ENCODE data around the gene RBP5. TPM values are rescaled to one million over a fixed set of nuclear protein-coding genes. Genes with fewer than 3 reads are reported as not detected.
A peak's percentile ranks its signal among the peaks of the same experiment; 100 is the strongest.

The RBP5 gene
- total RNA-seq, 1 experiment from 2014 or later: 2.7 TPM

- no peak for DNase-seq
- Histone ChIP-seq H3K79me1 (ENCODE audit: insufficient read depth, low read depth, low read length, poor library complexity, severe bottlenecking) (no peaks in the 10 kb centered on the region), H4K5ac (ENCODE audit: insufficient read length, low read depth, low read length) (no peak overlapping the region), H3K9ac (ENCODE audit: extremely low read depth, insufficient read length, low read length) (no peak overlapping the region), H2AFZ (ENCODE audit: low read length) (no peak overlapping the region), H3K27me3 (ENCODE audit: insufficient read depth, low read length) (no peaks in the 10 kb centered on the region), H4K91ac (ENCODE audit: insufficient read length, low read depth, low read length) (no peak overlapping the region), H3K4me1 (ENCODE audit: insufficient read depth, low read length) (no peaks in the 10 kb centered on the region), H3K4me2 (ENCODE audit: insufficient read depth, insufficient read length, low read length) (no peak overlapping the region), H3K18ac (ENCODE audit: insufficient read length, low read depth, low read length) (no peak overlapping the region), H3K79me2 (ENCODE audit: insufficient read depth, low read length) (no peaks in the 10 kb centered on the region), H3K56ac (ENCODE audit: insufficient read length, low read depth, low read length) (no peak overlapping the region), H2BK5ac (ENCODE audit: insufficient read length, low read length) (no peak overlapping the region), H3K27ac (ENCODE audit: insufficient read length, low read depth, low read length) (no peak overlapping the region), H3K14ac (ENCODE audit: insufficient read depth, low read length) (no peak overlapping the region; the same call in 1 of the 2 replicates), H2BK120ac (ENCODE audit: low read depth, low read length, poor library complexity, severe bottlenecking) (no peak overlapping the region), H3K23ac (ENCODE audit: insufficient read length, low read depth, low read length) (no peak overlapping the region), H4K20me1 (ENCODE audit: control insufficient read depth, insufficient read depth, insufficient read length) (no peaks in the 10 kb centered on the region), H3K9me3 (ENCODE audit: control insufficient read depth, low read depth, low read length) (no peaks in the 10 kb centered on the region), H3K4ac (ENCODE audit: low read depth, low read length) (no peak overlapping the region), H2BK15ac (ENCODE audit: low read depth, low read length) (no peak overlapping the region), H4K8ac (replicated peaks; ENCODE audit: insufficient read length, low read depth, low read length) (no peak overlapping the region), H2AK5ac (ENCODE audit: insufficient read length, low read length) (no peak overlapping the region), H3T11ph (ENCODE audit: low read length) (no peak overlapping the region), H2BK20ac (ENCODE audit: low read depth, low read length, poor library complexity, severe bottlenecking) (no peak overlapping the region), H3K23me2 (ENCODE audit: insufficient read length, low read depth, low read length, poor library complexity, severe bottlenecking) (no peaks in the 10 kb centered on the region), H2BK12ac (ENCODE audit: insufficient read length, low read depth, low read length) (no peak overlapping the region)
- Mint-ChIP-seq H3K4me3 (no peak overlapping the region), H3K4me1 (no peaks in the 10 kb centered on the region; a peak in 1 of 4 replicates), H3K36me3 (ENCODE audit: insufficient read depth in 1 of 3, low read depth in 3 of 3) (peaks cover 3 to 7% (median 3%) of the 10 kb centered on the region in 3 experiments; a peak in 3 of 7 replicates), H3K27ac (peak overlapping the region in 1 of 3 experiments; percentile 45; a peak in 2 of 7 replicates), H3K27me3 (ENCODE audit: low read depth) (peaks cover 13% of the 10 kb centered on the region), H3K9me3 (no peaks in the 10 kb centered on the region)
- no peak for TF ChIP-seq CTCF (conservative IDR thresholded peaks at IDR 0.05)
- WGBS (ENCODE audit: extremely low coverage, insufficient read length, low lambda C conversion rate): no CpG with 5 or more reads among the region's 17 CpGs
These were observed 28.7 kb upstream of the RBP5 start for GRCh38 chr12:7157391-7157790.
